RWPE1 (cell line): ENCODE measurements around the gene ATG16L2.

Experiments
- CTCF ChIA-PET: fragments of 350-600 bp; sonication (Branson Sonifier 250); formaldehyde crosslinking; extraction: SDS; loops from one replicate; lab custom pipeline; 2021; lab: Yijun Ruan, JAX
- POLR2A ChIA-PET: fragments of 400-600 bp; formaldehyde crosslinking; extraction: SDS; loops from one replicate; lab custom pipeline; 2020; ENCODE audit warnings: antibody characterized with exemption; ENCODE audit not compliant: low non-redundant PET; lab: Yijun Ruan, JAX
- DNase-seq: peaks from one replicate; pipeline ENCODE4 v3.0.0; 2012; ENCODE audit warnings: low spot score
- H3K27ac ChIP-seq: fragments of 450-650 bp; 2 replicates; pipeline ENCODE4 v1.5.1; 2017
- TF ChIP-seq, protein P1 (sequence below): fragments of 450-650 bp; conservative IDR thresholded peaks from 2 replicates; pipeline ENCODE4 v1.5.1; 2017; ENCODE audit warnings: low read depth, mild to moderate bottlenecking

The ATG16L2 gene

DNA sequence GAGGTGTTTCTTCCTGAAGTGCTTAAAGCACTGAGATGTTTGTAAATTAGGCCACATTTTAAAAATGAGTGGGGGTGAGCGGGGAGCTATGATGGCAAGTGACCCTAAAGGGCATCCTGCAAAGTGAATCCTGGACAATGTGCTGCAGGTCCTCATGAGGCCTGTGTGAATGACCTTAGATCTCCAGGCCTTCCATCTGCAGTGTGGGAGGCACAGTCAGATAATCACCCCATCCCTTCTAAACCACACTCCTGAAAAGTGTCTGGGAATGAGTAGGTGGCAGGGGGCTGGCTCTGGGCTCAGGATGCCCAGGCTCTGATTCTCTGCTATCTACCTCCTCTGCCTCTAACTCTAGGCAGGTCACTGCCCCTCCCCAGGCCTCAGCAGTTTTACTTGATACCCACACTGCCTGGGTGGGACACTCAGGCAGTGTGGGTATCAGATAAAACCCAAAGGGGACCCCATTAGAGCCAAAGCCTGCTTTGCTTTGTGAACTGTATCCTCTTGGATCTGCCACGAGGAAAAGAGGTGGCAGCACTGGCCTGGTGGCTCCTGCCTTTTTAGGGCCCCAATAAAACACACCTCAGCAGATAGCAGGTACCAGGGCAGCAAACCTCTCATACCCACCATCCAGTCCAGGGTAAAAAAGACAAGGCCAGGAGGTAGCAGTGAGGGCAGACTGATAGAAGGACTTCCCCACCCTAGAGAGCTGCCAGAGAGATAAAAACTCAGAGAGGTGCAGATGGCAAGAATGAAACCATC is 30.9 kb upstream of the ATG16L2 start:
- no peak overlapping the region for H3K27ac ChIP-seq
- ChIA-PET CTCF (interaction anchor here (1.0 to 1.4 kb wide), 4 partner anchors 9 to 58 kb away, joined by 3 to 9 read pairs (median 5); partner anchors contain the start of gene STARD10), POLR2A (interaction anchor here (1.6 kb wide), 1 partner anchor 11 kb away, joined by 4 read pairs; no protein-coding TSS in a partner anchor)
- TF ChIP-seq, protein P1, sequence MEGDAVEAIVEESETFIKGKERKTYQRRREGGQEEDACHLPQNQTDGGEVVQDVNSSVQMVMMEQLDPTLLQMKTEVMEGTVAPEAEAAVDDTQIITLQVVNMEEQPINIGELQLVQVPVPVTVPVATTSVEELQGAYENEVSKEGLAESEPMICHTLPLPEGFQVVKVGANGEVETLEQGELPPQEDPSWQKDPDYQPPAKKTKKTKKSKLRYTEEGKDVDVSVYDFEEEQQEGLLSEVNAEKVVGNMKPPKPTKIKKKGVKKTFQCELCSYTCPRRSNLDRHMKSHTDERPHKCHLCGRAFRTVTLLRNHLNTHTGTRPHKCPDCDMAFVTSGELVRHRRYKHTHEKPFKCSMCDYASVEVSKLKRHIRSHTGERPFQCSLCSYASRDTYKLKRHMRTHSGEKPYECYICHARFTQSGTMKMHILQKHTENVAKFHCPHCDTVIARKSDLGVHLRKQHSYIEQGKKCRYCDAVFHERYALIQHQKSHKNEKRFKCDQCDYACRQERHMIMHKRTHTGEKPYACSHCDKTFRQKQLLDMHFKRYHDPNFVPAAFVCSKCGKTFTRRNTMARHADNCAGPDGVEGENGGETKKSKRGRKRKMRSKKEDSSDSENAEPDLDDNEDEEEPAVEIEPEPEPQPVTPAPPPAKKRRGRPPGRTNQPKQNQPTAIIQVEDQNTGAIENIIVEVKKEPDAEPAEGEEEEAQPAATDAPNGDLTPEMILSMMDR, result no peak
- DNase-seq, result no peak

DNA sequence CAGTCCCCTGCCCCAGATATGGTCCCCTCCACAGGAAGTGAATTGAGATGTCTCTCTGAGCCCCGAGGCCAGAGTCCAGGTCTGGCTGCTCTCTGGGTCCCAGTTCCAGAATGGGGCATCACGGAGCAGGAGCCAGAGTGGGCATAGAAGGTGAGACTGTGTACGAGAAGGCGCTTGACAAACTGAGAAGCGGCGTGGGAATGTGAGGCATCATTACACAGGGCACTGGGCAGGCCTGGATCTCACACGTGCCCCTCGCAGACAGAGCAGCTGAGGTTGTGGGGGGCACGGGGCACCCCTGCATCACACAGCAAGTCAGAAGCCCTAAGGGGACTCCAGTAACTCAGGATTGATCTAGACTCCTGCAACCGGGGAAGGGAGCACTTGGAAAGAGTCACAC is 29.5 kb upstream of the ATG16L2 start:
- CTCF ChIA-PET, result interaction anchor here (0.9 kb wide), 1 partner anchor 59 kb away, joined by 3 read pairs; no protein-coding TSS in a partner anchor

DNA sequence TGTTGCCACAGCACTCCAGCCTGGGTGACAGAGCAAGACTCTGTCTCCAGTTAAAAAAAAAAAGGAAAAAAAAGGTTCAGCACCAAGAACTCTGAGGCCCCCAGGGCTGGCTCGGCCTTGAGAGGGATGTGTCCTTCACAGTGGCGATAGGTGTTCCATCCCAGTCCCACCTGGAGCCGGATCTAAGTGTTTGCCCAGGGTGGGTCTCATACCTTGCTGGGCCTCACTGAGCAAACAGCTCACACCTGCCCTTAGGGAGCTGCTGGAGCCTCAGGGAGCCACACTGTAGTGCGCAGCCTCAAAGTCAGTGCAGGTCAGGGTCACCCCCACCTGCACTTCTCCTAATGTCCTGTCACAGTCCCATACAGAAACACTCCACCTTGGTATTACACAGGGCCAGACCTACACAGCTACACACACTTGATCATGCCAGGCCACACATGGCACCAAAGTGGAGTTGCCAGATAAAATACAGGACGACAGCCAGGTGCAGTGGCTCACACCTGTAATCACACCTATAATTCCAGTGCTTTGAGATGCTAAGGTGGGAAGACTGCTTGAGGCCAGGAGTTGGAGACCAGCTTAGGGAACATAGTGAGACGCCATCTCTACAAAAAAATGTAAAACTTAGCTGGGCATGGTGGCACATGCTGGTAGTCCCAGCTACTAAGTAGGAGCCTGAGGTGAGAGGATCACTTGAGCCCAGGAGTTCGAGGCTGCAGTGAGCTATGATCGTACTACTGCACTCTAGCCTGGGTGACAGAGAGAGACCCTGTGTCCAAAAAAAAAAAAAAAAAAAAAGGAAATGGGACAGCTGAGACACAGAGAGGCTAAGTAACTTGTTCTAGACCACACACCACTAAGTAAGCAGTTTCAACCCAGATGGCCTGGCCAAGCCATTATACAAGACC is 27.7 kb upstream of the ATG16L2 start:
- ChIA-PET POLR2A (no interaction called here), CTCF (interaction anchor here (1.3 to 1.6 kb wide), 2 partner anchors 26 to 61 kb away, joined by 3 to 7 read pairs; no protein-coding TSS in a partner anchor)
- TF ChIP-seq, protein P1, result no peak
- no peak for DNase-seq
- no peak overlapping the region for H3K27ac ChIP-seq

More for the DNA sequence above, 29.5 kb upstream of the ATG16L2 start:
- no peak overlapping the region for H3K27ac ChIP-seq
- TF ChIP-seq, protein P1, result no peak
- POLR2A ChIA-PET, result no interaction called here
- no peak for DNase-seq

DNA sequence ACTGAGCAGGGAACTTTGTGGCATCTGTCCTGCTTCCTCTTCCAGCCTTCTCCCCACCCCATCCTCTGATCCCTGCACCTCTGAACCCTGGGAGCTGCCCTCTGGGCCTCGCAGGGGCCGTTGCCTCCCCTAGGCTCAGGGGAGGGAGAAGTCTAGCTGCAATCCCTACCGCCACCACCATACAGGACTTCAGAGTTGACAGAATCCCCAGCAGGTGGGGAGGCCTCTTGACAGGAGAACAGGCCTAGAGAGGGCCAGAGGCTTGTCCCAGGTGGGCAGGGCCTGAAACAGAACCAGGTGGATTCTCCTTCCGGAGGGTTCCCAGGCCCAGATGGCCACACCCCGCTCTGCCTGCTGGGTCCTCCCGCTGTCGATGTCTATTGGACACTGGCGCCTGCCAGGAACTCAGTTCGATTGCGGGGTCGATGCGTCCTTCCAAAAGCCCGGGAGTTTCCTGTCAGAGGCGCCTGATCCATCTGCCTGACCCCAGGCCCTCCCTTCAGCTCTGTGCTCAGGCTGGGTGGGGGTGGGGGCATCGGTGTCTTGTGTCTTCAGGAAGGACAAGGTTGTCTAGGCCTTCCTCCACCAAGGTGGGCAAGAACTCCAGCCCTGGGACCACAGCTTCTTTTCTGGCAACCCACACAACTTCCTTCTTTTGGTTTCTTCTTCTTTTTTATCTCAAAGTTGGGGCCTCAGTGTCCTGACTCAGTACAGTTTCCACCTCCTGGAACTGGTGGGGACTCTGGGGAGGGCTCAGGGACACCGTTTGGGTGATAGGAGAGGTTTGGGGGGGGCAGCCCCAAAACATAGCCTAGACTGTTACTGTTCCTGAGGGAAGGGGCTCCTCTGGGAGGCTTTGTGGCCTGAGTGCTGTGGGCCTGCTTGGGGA is 26.8 kb upstream of the ATG16L2 start:
- TF ChIP-seq, protein P1, result no peak
- no peak for DNase-seq
- ChIA-PET POLR2A (no interaction called here), CTCF (interaction anchor here (1.3 to 1.6 kb wide), 2 partner anchors 26 to 62 kb away, joined by 3 to 7 read pairs; no protein-coding TSS in a partner anchor)
- no peak overlapping the region for H3K27ac ChIP-seq

DNA sequence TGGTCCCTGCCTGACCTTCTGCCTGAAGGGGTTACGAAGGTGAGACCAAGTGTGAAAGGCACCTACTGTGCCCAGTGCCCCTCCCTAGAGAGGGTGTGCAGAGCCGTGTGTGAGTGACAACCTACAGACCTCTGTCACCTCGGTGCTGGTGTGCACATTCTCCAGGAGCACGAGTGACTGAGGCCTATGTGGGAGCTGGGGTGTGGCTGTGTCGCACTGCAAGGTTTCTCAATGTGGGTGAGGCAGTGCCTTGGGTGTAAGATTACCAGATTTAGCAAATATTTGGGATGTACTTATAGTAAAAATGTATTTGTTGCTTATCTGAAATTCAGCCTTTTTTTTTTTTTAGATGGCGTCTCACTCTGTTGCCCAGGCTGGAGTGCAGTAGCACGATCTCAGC is 26.0 kb upstream of the ATG16L2 start:
- ChIA-PET POLR2A (no interaction called here), CTCF (interaction anchor here (1.1 kb wide), 1 partner anchor 63 kb away, joined by 3 read pairs; no protein-coding TSS in a partner anchor)
- TF ChIP-seq, protein P1, result no peak
- no peak overlapping the region for H3K27ac ChIP-seq
- no peak for DNase-seq
